SHP77 (cell line): ENCODE results near the gene THOC2.
"Not testable (repeated sequence)": the region's sequence is repeated elsewhere in the genome, so short reads cannot be mapped to it uniquely, and the experiment has no call there.

Experiments
- DNase-seq, 2 experiments: peaks; one replicate each; lab custom pipeline; 2025; lab: John Stamatoyannopoulos, UW

Gene THOC2

DNA sequence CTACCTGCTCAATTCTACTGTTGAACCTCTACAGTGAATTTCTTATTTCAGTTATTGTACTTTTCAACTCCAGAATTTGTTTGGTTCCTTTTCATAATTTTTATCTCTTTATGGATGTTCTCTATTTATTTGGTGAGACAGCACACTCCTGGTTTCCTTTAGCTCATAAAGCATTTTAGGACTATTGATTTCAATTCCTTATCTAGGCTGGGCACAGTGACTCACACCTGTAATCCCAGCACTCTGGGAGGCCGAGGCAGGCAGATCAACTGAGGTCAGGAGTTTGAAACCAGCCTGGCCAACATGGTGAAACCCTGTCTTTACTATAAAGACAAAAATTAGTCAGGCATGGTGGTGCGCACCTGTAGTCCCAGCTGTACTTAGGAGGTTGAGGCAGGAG is 57.7 kb downstream of the THOC2 start:
- DNase-seq, result no peak

DNA sequence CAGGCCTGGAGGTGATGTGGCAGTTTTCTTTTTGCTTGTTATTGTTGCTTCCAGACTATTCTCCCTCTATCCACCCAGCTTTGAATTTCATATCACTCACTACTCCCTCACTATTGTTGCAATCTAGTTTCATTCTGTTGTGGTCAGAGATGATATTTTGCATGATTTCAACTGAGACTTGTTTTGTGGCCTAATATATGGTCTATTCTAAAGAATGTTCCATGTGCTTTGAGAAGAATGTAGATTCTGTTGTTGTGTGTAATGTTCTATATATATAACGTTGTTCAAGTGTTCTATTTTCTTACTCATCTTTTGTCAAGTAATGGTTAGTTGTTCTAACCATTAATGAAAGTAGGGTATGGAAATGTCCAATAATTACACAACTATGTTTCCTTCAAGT is 59.0 kb downstream of the THOC2 start:
- no peak for DNase-seq

DNA sequence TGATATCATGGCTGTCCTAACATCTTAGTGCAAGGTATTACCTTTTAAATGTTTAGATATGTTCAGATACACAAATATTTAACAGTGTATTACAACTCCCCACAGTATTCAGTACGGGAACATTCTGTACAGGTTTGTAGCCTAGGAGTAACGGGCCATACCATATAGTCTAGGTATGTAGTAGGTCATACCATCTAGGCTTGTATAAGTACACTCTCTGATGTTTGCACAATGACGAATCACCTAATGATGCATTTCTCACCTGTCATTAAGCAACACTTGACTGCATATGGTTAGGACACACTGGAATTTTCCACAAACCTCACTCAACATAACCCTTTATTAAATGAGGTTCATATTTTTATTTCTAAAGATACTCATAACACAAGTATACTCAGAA is 67.7 kb downstream of the THOC2 start:
- DNase-seq, result no peak

DNA sequence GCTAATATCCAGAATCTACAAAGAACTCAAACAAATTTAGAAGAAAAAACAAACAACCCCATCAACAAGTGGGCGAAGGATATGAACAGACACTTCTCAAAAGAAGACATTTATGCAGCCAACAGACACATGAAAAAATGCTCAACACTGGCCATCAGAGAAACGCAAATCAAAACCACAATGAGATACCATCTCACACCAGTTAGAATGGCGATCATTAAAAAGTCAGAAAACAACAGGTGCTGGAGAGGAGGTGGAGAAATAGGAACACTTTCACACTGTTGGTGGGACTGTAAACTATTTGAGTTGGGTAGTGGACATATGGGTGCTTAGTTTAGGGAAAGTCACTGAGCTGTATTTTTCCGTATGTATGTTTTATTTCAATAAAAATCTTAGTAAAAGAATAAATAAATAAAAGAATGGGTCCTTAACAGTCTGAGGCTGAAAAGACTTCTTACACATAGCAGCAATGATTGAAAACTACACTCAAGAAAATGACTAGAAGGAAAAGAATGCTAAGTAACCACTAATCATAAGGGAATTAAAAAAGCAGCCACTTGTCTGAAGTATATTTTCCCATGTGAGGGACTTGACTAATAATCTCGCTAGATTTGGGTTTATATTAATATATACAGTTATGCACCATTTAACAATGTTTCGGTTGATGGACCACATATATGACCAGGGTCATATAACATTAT is 68.2 kb downstream of the THOC2 start:
- not testable (repeated sequence) for DNase-seq

DNA sequence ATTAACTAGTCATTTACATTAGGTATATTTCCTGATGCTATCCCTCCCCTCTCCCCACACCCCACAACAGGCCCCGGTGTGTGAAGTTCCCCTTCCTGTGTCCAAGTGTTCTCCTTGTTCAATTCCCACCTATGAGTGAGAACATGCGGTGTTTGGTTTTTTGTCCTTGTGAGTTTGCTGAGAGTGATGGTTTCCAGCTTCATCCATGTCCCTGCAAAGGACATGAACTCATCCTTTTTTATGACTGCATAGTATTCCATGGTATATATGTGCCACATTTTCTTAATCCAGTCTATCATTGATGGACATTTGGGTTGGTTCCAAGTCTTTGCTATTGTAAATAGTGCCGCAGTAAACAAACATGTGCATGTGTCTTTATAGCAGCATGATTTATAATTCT is 69.1 kb downstream of the THOC2 start:
- not testable (repeated sequence) for DNase-seq

DNA sequence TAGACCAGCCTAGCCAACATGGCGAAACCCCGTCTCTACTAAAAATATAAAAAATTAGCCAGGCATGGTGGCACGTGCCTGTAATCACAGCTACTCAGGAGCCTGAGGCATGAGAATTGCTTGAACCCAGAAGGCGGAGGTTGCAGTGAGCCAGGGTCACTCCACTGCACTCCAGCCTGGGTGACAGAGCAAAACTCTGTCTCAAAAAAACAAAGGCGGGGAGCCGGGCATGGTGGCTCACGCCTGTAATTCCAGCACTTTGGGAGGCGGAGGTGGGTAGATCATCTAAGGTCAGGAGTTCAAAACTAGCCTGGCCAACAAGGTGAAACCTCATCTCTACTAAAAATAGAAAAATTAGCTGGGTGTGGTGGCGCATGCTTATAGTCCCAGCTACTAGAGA is 76.3 kb downstream of the THOC2 start:
- DNase-seq, result not testable (repeated sequence)

DNA sequence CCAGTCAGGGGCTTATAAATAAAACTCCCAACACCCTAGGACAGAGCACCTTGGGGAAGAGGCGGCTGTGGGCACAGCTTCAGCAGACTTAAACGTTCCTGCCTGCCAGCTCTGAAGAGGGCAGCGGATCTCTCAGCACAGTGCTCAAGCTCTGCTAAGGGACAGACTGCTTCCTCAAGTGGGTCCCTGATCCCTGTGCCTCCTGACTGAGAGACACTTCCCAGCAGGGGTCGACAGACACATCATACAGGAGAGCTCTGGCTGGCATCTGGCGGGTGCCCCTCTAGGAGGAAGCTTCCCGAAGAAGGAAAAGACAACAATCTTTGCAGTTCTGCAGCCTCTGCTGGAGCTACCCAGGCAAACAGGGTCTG is 84.1 kb downstream of the THOC2 start:
- DNase-seq, result not testable (repeated sequence)

DNA sequence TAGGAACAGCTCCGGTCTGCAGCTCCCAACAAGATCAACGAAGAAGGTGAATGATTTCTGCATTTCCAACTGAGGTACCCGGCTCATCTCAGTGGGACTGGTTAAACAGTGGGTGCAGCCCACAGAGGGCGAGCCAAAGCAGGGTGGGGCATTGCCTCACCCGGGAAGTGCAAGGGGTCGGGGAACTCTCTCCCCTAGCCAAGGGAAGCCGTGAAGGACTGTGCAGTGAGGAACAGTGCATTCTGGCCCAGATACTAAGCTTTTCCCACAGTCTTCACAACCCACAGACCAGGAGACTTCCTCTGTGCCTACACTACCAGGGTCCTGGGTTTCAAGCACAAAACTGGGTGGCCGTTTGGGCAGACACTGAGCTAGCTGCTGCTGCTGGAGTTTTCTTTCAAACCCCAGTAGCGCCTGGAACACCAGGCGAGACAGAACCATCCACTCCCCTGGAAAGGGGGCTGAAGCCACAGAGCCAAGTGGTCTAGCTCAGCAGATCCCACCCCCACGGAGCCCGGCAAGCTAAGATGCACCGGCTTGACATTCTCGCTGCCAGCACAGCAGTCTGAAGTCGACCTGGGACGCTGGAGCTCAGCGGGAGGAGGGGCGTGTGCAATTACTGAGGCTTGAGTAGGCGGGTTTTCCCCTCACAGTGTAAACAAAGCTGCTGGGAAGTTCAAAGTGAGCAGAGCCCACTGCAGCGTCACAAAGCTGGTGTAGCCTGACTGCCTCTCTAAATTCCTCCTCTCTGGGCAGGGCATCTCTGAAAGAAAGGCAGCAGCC is 84.6 kb downstream of the THOC2 start:
- peak; percentile 2 to 6 for DNase-seq

DNA sequence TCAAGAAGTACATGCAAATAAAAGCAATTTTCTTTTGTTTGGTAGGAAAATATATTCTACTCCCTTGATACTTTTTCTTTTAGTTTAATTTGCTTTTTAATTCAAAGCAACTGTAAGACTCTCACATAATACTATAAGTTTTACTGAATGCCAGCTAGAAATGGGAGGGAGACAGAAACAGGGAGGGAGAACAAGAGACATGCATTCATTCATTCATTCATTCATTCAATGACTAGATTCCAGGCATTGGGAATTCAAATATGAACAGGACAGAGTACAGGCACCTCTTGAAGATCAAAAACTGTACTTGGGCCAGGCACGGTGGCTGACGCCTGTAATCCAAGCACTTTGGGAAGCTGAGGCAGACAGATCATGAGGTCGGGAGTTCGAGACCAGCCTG is 85.6 kb downstream of the THOC2 start:
- no peak for DNase-seq

DNA sequence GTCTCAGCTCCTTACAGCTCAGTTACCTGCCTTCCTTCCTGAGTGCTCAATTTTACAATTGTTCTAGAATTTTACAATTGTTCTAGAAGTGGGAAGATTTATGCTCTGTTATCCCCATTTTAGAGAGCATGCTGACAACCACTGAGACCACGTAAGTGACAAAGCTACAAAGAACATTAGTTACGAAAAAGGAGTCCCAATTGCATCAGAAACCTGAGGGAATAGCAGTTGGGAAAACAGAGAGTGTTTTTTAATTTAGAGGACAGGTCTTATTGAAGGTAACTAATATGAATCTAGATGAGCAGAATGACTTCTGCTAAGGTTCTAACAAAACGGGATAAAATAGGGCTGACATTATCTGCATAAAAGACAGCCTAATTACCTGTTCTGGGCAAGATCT is 103.3 kb downstream of the THOC2 start:
- no peak for DNase-seq

DNA sequence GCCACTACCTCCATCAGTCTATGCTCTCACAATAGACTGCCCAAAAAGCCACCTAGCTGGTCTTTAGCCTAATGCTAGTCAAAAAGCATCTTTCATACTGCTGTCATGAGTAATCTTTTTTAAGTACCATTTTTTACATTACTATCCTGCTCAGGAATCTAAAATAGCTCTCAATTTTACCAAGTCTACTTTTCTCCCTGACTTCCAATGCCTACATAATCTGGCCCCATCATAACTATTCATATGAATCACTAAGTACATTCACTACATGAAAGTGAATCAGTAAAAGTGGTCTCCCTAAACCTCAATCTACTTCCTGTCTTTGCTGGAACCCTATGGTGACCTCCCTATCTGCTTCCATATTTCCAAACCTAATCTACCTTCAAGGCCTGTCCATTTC is 105.9 kb downstream of the THOC2 start:
- no peak for DNase-seq

DNA sequence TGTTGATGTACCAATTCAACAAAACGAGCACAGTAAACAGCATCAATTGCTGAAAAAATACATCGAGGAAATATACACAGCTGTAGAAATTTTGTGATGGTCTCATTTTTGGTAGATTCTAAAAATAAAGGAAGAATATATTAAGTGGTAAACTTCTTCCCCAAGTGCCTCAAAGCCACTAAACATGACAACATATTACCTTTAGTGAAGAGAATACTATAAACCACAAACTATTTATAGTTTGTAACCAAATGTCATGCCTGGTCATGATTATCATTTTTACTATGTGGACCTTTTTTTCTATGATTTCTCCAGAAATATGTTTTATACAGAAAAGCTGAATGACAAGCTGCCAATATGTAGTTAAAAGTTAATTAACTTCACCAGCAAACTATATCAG is 106.9 kb downstream of the THOC2 start:
- DNase-seq, result no peak

DNA sequence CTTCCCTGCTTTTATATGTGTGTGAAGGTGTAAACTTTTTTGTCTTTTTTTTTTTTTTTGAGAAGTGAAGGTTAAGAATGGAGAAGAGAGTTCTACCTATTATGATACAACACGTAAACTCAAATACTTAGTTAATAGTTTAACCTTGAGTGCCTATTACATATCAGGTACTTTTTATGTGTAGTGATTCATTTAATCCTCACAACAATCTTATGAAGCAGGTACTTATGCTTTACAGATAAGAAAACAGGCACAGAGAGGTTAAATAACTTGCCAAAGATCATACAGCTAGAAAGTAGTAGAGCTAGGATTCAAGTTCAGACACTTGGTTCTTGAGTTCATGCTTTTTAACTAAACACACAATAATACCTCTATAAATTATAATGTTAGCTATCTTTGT is 107.4 kb downstream of the THOC2 start:
- no peak for DNase-seq

DNA sequence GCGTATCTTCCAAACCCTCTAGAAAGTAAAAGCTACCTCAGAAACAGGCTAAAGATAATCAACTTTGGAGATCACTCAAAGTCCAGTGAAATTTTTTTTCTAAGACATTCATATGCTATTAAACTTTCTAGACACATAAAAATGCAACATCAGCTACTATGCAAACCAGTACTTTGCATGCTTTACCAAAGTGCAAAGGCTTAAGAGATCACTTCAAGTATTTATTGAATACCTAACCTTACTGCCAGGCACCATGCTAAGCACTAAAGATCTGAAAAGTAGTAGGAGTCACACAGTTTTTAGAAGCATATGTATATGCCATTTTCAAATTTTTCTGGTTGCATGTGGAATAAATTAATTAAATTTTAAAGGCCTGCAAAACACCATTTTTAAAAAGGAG is 115.8 kb downstream of the THOC2 start:
- no peak for DNase-seq

DNA sequence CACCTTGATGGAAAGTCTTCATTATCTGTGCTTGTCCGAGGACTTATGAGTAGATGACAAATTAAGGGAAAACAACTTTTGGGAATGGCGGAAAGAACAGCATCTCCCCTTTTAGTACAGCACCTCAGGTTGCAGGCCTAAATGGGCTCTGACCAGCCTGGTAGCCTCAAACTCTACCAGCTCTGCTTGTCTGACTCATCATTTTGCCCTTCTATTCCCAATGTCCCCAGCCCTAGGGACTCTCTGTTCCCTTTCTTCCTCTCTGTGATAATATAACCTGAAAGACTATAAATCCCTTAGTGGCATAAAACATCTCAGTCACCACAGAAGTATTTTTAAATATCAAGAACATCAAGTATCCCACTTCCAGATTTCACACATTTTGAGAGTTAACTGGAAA is 121.9 kb downstream of the THOC2 start:
- no peak for DNase-seq

DNA sequence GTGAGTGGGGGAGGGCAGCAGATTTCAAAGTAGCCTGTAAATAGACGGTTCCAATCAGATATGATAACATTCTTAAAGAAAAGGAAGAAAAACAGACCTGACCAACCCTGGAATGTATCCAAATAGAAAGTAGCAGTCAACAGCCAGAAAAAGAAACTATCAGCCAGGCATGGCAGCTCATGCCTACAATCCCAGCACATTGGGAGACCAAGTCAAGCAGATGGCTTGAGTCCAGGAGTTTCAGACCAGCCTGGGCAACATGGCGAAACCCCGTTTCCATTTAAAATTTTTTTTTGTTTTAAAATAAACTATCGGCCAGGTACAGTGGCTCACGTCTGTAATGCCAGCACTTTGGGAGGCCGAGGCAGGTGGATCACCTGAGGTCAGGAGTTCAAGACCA is 125.0 kb downstream of the THOC2 start:
- no peak for DNase-seq

DNA sequence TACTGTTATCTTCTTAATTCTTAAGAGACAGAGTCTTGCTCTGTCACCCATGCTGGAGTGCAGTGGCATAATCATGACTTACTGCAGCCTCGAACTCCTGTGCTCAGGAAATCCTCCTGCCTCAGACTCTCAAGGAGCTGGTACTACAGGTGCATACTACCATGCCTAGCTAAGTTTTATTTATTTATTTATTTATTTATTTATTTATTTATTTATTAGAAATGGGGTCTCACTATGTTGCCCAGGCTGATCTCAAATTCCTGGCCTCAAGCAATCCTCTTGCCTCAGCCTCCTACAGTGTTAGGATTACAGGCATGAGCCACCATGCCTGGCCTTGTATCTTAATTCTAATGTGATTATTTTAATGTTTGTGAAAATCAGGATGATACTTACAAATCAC is 125.6 kb downstream of the THOC2 start:
- DNase-seq, result no peak

DNA sequence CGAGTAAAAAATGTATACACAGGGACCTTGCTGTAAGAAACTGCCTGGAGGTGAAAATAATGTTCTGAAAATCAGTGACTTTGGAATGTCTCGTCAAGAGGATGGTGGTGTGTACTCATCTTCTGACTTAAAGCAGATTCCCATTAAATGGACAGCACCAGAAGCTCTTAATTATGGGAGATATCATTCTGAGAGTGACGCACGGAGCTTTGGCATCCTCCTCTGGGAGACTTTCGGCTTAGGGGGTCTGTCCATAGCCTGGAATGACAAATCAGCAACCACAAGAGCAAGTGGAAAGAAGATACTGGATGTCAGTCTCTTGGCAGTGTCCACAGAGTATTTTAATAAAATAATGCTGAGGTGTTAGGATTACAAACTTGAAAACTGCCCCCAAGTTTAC is 129.4 kb downstream of the THOC2 start:
- no peak for DNase-seq

DNA sequence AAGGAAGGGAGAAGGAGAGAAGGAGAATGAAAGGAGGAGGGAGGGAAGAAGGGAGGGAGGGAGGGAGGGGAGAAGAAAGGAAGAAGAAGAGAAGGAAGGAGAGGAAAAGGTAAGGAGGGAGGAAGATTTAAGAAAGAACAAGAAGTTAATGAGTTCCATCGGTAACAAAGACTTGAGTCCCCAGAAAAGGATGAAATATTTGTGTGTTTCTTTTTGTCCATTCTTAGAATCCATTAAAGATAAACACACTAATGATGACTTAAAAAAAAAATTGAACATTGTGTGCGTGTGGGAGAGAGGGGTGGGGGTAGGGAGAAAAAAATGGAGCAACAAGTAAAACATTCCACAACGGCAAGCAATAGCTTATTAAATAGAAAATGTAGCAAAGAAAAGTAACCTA is 131.4 kb downstream of the THOC2 start:
- DNase-seq, result no peak

DNA sequence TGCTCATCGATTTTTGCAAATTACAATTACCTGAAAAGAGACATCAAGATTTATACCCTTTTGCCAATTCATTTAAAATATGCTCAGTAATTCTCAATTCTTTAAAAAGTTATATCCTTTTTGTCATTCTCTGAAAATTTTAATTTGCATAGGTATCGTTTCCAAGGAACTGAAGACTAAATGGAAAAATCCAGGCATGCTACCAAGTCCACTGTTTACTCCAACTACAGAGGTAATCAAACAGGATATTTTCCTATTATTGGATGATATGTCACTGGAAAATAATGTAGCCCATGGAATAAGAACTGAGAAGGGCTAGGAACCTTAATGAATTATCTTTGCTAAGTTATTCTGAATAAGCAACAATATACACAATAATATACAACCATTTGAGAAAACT is 132.7 kb downstream of the THOC2 start:
- DNase-seq, result no peak

DNA sequence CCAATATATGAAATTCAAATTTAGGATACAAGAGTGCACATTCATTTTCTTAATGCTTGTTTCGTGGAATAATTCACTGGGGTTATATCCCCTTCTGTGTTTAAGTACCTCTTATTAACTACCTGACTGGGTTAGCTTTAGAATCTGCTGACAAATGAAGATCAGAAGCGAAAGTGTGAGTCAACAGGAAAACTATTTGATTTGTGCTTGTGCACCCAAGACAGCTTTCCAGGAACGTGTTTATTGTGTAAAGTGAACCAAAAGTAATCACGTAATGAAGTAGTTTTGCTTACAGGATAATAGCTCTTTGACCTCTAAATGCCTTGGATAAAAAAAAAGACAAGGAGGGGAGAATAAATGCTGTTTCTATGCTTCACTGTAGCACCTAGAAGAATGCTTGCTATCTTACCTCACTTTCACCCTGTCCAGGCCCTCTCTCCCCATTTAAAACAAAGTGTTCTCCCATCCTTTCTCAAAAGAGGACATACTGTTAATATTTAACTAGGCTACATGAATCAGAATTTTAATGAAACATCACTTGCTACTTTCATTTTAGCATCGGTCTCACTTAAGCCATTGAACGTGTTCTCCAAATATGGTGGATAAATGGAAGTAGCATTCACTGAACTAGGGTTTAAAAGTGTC is 141.9 kb downstream of the THOC2 start:
- DNase-seq, result no peak

DNA sequence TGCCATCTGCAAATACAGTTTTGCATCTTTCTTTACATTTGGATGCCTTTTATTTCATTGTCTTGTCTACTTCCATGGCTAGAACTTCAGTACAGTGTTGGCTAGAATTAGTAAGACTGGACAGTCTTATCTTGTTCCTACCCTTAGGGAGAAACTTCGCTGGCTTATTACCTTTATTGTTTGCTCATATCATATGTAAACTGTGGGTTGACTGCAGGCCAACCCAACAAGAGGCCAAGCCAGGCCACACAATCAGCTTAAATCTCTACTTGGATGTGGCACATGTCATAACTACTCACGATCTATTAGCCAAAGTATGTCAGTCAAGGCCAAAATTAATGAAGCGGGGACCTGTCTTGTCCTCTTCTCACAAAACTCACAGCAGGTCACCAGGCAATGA is 144.1 kb downstream of the THOC2 start:
- no peak for DNase-seq

DNA sequence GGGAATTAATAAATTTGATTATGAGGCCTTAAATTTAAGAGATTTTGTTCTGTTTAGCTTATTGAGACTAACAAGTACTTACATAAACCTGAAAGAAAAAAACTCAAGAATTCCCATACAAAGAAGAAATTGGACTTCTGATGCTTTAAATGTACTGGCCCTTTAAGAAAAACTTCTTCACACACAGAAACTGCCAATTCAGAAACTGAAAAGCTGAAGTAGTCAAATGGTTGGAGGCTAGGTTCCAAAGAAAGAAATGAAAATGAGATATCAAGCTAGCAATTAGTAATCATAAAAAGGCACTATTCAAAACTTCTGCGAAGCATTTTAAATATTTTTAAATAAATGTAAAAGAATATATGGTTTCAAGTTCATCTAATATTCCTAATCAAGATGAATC is 151.3 kb downstream of the THOC2 start:
- DNase-seq, result no peak
